HEK293 (cell line): ENCODE data around the gene ABHD11.

ENCODE experiments used
- ELK4 ChIP-seq: IDR thresholded peaks from 2 replicates; pipeline ENCODE4 v1.6.1; 2011; ENCODE audit warnings: mild to moderate bottlenecking, low read depth, low read length, borderline replicate concordance
- HOXA7 ChIP-seq: sonication (generic); formaldehyde crosslinking; IDR thresholded peaks from 2 replicates; pipeline ENCODE4 v1.8.1; 2022; ENCODE audit warnings: missing genetic modification reagents, borderline replicate concordance
- SP2 ChIP-seq: fragments of 450-650 bp; formaldehyde crosslinking; IDR thresholded peaks from 2 replicates; pipeline ENCODE4 v1.5.1; 2016; ENCODE audit warnings: missing biosample characterization, missing genetic modification characterization
- YY1 ChIP-seq: fragments of 450-650 bp; formaldehyde crosslinking; IDR thresholded peaks from 2 replicates; pipeline ENCODE4 v1.5.1; 2018; ENCODE audit warnings: missing biosample characterization, missing genetic modification characterization
- ZBTB7A ChIP-seq: fragments of 450-650 bp; formaldehyde crosslinking; IDR thresholded peaks from 2 replicates; pipeline ENCODE4 v1.5.1; 2016; ENCODE audit warnings: low read depth, missing biosample characterization, missing genetic modification characterization
- ZFP41 ChIP-seq: fragments of 450-650 bp; formaldehyde crosslinking; IDR thresholded peaks from 2 replicates; pipeline ENCODE4 v1.5.1; 2016; ENCODE audit warnings: missing biosample characterization, missing genetic modification characterization, borderline replicate concordance
- ZNF10 ChIP-seq: fragments of 450-650 bp; formaldehyde crosslinking; IDR thresholded peaks from 2 replicates; pipeline ENCODE4 v1.5.1; 2017; ENCODE audit warnings: missing biosample characterization, missing genetic modification characterization
- ZNF16 ChIP-seq: fragments of 450-650 bp; formaldehyde crosslinking; IDR thresholded peaks from 2 replicates; pipeline ENCODE4 v1.5.1; 2016; ENCODE audit warnings: low read depth, missing biosample characterization, missing genetic modification characterization
- ZNF24 ChIP-seq: fragments of 450-650 bp; formaldehyde crosslinking; IDR thresholded peaks from 2 replicates; pipeline ENCODE4 v1.5.1; 2016; ENCODE audit warnings: missing biosample characterization, missing genetic modification characterization
- ZNF274 ChIP-seq, 2 experiments: fragments of 200-500 bp in 1 of 2; fragments of 450-650 bp in 1 of 2; sonication (Bioruptor generic) in 1 of 2; formaldehyde crosslinking in 1 of 2; IDR thresholded peaks; 2 replicates each; pipeline versions ENCODE4 v1.5.1 to v1.6.1; 2014 to 2016; ENCODE audit warnings: borderline replicate concordance in 1 of 2, inconsistent platforms in 1 of 2, low read length in 1 of 2, missing biosample characterization in 1 of 2, missing genetic modification characterization in 1 of 2
- ZNF664 ChIP-seq: fragments of 450-650 bp; formaldehyde crosslinking; IDR thresholded peaks from 2 replicates; pipeline ENCODE4 v1.5.1; 2016; ENCODE audit warnings: missing biosample characterization, missing genetic modification characterization
- ZNF670 ChIP-seq: fragments of 450-650 bp; formaldehyde crosslinking; IDR thresholded peaks from 2 replicates; pipeline ENCODE4 v1.5.1; 2016; ENCODE audit warnings: missing biosample characterization, missing genetic modification characterization, low read depth
- TF ChIP-seq, protein P1 (sequence below): fragments of 450-650 bp; formaldehyde crosslinking; IDR thresholded peaks from 2 replicates; pipeline ENCODE4 v1.5.1; 2016; ENCODE audit warnings: missing biosample characterization, missing genetic modification characterization
- TF ChIP-seq, protein P2 (sequence below): fragments of 450-650 bp; formaldehyde crosslinking; optimal IDR thresholded peaks from 2 replicates; pipeline ENCODE3; 2016; ENCODE audit warnings: missing biosample characterization, mild to moderate bottlenecking, missing genetic modification characterization

DNA sequence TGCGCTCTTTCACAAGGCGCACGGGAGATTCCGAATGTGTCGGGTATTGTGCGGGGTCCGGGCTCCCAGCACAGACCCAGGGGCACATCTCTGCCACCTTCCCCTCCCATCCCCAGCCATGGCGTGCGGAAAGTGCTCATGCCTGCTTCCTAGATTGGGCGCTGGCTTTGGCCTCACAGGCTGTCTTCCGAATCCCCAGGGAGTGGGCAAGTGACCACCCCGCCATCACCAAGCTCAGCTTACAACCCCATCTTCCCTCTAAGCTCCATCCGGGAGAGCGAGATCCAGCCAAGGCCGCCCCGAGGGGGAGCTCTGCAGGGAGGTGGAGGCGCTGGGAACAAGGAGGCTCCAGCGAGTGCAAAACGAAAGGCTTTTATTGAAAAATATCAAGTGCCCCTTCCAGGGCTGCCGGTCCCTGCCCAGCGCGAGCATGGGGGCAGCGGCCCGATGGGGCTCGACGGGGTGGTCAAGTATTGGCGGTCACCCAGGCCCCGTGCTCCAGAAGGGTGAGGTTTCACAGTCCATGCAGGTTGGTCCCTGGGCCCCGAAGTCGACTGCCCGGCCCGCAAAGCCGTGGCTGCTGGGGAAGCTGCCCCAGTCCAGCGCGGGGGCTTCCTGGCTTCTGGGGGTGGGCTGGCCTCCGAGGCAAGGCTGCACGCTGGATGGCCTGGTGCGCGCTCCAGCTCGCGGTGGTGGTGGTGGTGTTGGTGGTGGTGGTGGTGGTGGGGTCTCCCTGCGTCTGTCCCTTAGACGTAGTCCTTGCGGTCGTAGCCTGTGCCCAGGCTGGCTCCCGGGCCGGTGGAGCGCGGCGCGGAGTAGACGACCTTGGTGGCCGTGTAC is 30.3 kb upstream of the ABHD11 start:
- TF ChIP-seq ZNF274 (IDR thresholded peaks at IDR 0.05; ENCODE audit: low read length) (no peak), ZNF274 (tag by site-specific recombination; IDR thresholded peaks at IDR 0.05; ENCODE audit: borderline replicate concordance) (no peak), ZNF16 (tag by site-specific recombination) (no peak), ELK4 (no peak), ZNF10 (tag by site-specific recombination) (no peak), ZNF24 (tag by site-specific recombination) (no peak), HOXA7 (CRISPR knock-in tag) (no peak), YY1 (tag by site-specific recombination) (no peak), ZBTB7A (tag by site-specific recombination) (no peak), ZNF664 (tag by site-specific recombination) (no peak), ZFP41 (tag by site-specific recombination) (no peak), SP2 (no peak), ZNF670 (tag by site-specific recombination) (no peak)
- TF ChIP-seq, protein P1, sequence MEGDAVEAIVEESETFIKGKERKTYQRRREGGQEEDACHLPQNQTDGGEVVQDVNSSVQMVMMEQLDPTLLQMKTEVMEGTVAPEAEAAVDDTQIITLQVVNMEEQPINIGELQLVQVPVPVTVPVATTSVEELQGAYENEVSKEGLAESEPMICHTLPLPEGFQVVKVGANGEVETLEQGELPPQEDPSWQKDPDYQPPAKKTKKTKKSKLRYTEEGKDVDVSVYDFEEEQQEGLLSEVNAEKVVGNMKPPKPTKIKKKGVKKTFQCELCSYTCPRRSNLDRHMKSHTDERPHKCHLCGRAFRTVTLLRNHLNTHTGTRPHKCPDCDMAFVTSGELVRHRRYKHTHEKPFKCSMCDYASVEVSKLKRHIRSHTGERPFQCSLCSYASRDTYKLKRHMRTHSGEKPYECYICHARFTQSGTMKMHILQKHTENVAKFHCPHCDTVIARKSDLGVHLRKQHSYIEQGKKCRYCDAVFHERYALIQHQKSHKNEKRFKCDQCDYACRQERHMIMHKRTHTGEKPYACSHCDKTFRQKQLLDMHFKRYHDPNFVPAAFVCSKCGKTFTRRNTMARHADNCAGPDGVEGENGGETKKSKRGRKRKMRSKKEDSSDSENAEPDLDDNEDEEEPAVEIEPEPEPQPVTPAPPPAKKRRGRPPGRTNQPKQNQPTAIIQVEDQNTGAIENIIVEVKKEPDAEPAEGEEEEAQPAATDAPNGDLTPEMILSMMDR (tag by site-specific recombination), result no peak
- TF ChIP-seq, protein P2, sequence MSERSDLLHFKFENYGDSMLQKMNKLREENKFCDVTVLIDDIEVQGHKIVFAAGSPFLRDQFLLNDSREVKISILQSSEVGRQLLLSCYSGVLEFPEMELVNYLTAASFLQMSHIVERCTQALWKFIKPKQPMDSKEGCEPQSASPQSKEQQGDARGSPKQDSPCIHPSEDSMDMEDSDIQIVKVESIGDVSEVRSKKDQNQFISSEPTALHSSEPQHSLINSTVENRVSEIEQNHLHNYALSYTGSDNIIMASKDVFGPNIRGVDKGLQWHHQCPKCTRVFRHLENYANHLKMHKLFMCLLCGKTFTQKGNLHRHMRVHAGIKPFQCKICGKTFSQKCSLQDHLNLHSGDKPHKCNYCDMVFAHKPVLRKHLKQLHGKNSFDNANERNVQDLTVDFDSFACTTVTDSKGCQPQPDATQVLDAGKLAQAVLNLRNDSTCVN (tag by site-specific recombination), result no peak
